GM12872 (cell line): Measurements from ENCODE around the gene EDN3.

Source experiments
- TF ChIP-seq, protein P1 (sequence below): IDR thresholded peaks from 3 replicates; pipeline ENCODE4 v1.5.1; 2011; ENCODE audit warnings: low read depth, mild to moderate bottlenecking, low read length, moderate library complexity; ENCODE audit not compliant: insufficient read depth

EDN3 gene

DNA sequence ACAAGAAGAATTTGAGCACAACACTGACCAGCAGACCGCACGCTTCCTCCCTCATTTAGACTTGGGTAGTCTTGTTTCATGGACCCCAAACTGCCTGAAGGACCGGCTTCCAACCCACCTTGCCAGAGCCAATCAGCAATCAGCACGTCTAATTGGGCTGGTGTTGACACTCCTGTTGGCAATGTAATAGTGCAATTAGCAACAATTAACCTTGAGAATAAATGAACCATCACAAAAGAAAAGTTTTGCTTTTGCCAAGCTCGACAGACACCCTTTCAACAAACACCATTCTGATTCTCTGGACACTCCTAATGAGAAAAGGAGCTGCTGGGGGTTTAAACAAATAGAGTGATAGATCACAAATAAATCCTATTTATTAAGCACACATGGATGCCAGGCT is 61.0 kb downstream of the EDN3 start:
- TF ChIP-seq, protein P1, sequence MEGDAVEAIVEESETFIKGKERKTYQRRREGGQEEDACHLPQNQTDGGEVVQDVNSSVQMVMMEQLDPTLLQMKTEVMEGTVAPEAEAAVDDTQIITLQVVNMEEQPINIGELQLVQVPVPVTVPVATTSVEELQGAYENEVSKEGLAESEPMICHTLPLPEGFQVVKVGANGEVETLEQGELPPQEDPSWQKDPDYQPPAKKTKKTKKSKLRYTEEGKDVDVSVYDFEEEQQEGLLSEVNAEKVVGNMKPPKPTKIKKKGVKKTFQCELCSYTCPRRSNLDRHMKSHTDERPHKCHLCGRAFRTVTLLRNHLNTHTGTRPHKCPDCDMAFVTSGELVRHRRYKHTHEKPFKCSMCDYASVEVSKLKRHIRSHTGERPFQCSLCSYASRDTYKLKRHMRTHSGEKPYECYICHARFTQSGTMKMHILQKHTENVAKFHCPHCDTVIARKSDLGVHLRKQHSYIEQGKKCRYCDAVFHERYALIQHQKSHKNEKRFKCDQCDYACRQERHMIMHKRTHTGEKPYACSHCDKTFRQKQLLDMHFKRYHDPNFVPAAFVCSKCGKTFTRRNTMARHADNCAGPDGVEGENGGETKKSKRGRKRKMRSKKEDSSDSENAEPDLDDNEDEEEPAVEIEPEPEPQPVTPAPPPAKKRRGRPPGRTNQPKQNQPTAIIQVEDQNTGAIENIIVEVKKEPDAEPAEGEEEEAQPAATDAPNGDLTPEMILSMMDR = no peak

DNA sequence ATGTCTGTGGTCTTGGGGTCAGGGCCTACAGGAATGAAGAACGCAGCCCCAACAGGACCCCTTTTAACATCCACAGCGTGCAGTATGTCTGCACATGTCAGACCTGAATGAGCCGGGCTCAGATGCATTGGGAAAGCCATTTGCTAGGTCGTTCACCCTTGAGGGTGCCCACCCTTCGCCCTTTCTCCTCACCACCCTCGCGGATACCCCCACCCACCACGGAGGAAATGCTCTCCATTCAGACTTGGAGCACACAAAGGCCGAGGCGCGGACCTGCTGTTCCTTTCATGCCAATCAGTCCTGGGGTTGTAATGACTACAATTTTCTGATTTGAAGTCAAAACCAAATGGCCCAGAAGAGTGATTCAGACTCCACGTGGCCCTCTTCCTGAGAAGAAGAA is 62.7 kb downstream of the EDN3 start:
- TF ChIP-seq, protein P1 = no peak

DNA sequence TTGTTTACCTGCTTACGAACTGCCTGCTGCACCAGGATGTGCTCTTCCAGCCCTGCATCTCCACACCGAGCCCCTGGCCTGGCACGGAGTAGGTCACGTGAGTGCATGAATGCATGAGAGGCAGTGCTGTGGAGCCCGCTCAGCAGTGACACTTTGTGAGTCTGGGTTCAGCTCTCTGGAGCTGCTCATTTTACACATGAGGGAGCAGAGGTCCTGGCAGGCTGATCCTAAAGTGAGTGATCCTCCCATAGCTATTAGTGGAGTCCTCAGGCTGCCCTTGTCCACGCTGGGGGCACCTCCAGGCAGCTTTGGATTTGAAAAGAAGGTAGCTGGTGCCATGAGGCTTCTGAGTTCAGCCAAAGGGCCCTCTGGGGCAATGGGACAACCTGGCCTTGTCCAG is 64.2 kb downstream of the EDN3 start:
- TF ChIP-seq, protein P1 = no peak

DNA sequence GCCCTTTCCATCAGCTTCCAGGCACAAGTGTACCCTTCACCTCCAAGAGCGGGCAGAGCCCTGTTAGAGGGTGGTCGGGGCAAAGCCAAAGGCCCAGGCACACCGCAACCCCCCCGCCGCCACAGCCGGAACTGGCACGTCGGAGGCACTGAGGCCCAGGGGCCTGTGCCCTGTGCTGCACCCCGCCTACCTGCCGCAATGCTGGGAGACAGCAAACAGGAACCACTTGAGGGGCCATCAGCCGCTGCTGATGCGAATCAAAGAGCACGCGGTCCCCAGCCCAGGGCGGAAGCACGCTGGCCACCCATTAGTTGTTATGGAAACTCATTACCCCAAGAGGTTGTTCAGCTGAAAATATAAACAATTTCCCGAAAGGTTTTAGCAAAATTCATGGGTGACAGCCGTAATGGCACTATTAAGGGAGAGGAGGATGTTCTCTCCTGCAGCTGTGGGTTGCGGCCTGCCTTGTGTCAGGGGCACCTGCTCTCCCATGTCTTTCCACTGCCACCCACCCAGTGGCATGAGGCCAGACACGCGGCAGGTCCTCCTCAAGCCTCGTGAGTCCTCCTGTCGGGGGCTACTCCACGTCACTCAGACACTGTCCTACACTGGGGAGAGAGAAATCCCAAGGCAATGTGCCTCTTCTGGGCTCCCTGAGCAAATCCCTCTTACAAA is 65.3 kb downstream of the EDN3 start:
- TF ChIP-seq, protein P1 = no peak

DNA sequence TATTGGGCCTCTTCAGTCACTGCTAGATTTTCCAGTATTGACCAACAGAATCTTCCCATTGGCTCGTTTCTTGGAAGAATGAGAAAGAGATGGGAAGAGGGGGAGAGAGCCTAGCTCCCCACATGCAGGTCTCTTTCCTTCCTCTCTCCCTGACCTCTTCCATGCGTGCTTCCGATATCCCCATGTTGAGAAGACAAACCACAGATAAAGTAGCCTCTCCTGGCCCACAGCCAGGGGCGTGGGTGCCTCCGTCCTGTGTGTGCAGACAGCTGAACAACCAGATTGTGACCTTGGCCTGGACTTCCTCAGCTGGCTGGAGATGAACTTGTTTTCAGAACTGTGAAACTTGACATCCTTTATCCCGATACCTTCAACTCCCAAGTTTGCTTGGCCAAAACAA is 71.0 kb downstream of the EDN3 start:
- TF ChIP-seq, protein P1 = no peak

DNA sequence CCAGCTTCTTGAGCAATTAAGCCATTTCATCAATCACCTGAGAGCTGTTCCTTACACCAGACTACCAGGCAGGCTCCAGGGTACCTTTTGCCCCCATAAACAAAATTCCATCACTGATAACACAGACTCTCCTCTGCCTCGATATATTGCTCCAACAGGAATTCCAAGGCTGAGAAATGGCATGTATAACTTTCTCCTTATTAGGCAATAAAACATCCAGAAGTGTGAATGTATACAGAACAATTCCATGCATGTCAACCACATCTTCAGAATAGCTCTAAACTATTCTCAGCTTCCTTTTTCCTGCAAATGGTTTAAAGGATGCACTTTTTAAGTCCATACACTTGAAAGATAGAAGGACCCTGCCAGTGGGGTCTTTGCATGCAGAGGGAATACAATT is 73.8 kb downstream of the EDN3 start:
- TF ChIP-seq, protein P1 = no peak

DNA sequence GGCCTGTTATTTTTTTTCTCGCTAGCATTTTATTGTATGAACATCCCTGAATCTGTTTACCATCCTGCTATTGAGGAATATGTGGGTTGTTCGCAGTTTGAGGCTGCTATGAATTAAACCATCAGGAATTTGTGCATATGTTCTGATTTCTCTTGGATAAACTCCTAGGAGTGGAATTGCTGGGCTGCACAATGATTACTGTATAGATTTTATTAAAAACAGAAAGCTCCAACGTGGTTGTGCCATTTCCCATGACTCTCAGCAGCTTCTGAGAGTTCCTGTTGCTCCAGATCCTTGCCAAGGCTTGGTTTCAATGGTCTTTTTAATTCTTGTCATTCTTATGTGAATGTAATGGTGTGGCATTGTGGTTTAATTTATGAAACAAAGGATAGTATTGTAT is 75.1 kb downstream of the EDN3 start:
- TF ChIP-seq, protein P1 = no peak
